HG03565 (cell line): ENCODE data around the gene RAB5B.
"Not testable (repeated sequence)": the region's sequence is repeated elsewhere in the genome, so short reads cannot be mapped to it uniquely, and the experiment has no call there.

Experiments used
- ATAC-seq: cut with Tn5 transposase; IDR thresholded peaks from one replicate; pipeline ENCODE4 v1.9.1; 2021; ENCODE audit warnings: mild to moderate bottlenecking, moderate library complexity; ENCODE audit not compliant: unreplicated experiment

The RAB5B gene

DNA sequence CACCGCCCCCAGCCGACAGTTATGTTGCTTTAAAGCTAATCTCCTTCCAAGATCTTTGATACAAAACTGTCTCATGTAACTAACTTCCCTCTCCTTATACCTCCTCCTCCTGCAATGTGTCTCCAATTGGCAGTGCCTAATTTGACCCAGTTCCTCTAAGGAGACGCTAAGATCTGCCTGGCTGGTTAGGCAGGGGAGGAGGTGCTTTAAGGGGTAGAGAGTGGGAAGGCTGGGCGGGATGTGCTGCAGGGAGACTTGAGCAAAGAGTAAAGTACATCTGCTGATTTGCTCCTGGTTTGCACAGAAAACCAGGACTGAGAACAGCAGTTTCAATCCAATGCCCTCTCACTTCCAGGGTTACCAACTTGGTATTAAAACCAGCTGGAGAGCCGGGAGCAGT, 39.6 kb downstream of the RAB5B start:
- ATAC-seq = no peak

GRCh38 chr12:56014205-56014604, 40.3 kb downstream of the RAB5B start:
- ATAC-seq = no peak

- no peak for ATAC-seq
Observed at GRCh38 chr12:56017181-56017580, 43.3 kb downstream of the RAB5B start.

GRCh38 chr12:56018356-56018755, 44.5 kb downstream of the RAB5B start:
- no peak for ATAC-seq

DNA sequence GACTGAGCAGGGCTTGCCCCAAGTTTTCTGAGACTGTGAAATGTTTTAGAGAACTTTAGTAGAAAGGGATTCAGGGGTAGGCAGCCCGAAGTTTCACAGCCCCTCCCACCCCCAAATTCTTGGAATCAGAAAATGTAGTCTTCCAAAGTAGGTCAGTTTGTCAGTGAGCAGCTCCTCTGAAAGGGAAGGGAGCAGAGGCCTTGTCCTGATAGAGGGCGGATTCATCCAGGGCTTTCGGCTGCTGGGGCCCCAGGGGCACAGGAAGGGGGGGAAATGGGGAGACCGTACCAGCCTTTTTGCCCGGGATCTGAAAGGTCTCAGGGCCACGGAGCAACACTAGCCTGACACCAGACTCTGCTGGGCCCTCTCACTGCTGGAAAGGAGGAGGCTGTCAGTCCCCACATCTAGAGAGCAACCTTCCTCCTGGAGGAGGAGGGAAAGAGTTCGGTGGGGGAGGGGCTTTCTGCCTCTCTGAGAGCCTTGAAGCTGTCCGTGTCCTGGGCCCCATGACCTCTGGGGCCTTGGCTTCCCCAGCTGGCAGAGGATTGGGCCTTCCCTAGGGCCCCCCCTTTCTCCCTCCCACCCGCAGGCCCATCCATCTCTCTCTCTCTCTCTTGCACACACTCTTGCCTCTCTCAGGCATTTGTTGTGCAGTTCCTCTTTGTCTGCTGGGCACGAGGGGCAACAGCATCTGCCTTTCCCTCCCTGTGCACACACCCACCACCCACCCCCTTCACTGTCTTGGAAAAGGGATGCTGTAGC, 46.7 kb downstream of the RAB5B start, which contains the start of gene IKZF4:
TSS of gene IKZF4 (plus strand) at position 621 of the 762 bp plus-strand sequence. CDS start 451 bp downstream, outside the sequence.
- no peak for ATAC-seq

- no peak for ATAC-seq
Observed at GRCh38 chr12:56021889-56022497, 48.1 kb downstream of the RAB5B start.

DNA sequence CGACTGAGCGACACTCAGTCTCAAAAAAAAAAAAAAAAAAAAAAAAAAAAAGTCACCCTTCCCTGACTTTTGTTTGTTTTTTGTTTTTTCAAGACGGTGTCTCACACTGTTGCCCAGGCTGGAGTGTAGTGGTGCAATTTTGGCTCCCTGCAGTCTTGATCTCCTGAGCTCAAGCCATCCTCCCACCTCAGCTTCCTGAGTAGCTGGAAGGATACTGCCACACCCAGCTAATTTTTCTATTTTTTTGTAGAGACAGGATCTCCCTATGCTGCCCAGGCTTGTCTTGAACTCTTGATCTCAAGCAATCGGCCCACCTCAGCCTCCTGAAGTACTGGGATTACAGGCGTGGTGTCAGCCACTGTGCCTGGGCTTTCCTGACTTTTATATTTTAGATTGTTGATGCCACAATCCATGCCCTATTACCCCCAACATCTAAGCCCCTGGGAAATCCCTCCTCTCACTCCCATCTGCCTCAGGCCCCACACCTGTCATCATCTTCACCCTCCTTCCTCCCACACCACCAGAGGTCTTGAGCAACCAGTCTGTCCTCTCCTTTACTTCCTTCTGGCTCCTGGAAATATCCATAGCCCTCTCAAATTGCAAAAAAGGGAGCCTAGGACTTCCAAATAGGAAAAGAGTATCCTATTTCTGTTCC, 54.8 kb downstream of the RAB5B start:
- no peak for ATAC-seq

- no peak for ATAC-seq
Observed at GRCh38 chr12:56029166-56029519, 55.3 kb downstream of the RAB5B start.

GRCh38 chr12:56029666-56030293, 55.9 kb downstream of the RAB5B start:
- ATAC-seq = no peak

GRCh38 chr12:56031987-56032386, 58.1 kb downstream of the RAB5B start:
- no peak for ATAC-seq

DNA sequence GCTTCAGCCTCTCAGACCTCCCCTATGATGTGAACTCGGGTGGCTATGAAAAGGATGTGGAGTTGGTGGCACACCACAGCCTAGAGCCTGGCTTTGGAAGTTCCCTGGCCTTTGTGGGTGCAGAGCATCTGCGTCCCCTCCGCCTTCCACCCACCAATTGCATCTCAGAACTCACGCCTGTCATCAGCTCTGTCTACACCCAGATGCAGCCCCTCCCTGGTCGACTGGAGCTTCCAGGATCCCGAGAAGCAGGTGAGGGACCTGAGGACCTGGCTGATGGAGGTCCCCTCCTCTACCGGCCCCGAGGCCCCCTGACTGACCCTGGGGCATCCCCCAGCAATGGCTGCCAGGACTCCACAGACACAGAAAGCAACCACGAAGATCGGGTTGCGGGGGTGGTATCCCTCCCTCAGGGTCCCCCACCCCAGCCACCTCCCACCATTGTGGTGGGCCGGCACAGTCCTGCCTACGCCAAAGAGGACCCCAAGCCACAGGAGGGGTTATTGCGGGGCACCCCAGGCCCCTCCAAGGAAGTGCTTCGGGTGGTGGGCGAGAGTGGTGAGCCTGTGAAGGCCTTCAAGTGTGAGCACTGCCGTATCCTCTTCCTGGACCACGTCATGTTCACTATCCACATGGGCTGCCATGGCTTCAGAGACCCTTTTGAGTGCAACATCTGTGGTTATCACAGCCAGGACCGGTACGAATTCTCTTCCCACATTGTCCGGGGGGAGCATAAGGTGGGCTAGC, 60.9 kb downstream of the RAB5B start:
- ATAC-seq = no peak

DNA sequence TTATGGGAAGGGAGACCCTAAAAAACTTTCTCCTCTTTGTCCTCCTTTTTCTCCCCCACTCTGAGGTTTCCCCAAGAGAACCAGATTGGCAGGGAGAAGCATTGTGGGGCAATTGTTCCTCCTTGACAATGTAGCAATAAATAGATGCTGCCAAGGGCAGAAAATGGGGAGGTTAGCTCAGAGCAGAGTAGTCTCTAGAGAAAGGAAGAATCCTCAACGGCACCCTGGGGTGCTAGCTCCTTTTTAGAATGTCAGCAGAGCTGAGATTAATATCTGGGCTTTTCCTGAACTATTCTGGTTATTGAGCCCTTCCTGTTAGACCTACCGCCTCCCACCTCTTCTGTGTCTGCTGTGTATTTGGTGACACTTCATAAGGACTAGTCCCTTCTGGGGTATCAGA, 63.3 kb downstream of the RAB5B start:
- no peak for ATAC-seq

DNA sequence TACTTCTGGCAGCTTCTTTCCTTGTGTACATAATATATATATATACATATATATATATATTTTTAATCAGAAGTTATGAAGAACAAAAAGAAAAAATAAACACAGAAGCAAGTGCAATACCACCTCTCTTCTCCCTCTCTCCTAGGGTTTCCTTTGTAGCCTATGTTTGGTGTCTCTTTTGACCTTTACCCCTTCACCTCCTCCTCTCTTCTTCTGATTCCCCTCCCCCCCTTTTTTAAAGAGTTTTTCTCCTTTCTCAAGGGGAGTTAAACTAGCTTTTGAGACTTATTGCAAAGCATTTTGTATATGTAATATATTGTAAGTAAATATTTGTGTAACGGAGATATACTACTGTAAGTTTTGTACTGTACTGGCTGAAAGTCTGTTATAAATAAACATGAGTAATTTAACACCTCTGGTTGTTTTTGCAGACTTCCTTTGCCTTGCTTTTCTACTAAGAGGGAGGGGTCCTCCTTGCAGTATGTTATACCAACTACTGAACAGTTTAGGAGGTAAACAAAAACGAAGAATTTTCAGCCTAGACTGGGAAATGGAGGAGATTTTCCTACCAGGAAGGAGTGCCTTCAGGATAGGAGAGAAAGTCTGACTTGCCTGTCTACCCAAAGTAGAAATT, 64.3 kb downstream of the RAB5B start:
- no peak for ATAC-seq

DNA sequence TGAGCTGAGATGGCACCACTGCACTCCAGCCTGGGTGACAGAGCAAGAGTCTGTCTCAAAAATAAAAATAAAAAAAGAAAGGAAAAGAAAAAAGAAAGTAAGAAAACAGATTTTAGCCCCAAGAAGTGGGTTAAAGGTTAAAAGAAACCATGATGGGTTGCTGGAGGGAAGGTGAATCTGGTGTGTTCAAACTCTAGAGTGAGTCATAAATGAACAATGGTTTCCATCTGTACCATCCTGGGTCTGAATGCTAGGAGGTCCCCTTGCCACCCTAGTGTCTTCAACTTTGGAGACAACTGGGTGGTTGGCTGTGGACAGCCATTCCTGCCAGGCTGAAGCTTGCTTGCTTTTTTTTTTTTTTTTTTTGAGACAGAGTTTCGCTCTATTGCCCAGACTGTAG, 66.3 kb downstream of the RAB5B start:
- no peak for ATAC-seq

DNA sequence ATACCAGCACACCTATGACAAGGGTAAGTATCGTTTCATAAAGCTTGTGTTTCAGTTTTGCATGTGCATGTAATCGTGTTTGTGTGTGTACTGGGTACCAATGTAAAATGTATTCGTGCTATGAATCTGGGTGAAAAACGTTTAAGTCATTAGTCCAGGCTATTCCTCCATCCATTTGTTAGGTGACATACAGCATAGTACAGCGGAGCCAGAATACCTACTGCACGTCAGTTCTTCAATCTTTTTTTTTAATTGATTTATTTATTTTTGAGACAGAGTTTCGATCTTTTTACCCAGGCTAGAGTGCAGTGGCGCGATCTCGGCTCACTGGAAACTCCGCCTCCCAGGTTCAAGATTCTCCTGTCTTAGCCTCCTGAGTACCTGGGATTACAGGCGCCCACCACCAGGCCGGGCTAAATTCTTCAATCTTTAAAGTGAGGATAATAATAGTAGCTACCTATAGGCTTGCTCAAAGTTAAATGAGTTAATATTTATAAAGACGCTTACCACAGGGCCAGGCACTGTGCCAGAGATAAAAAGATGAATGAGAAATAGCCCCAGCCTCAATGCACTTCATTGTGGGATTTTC, 67.2 kb downstream of the RAB5B start:
- ATAC-seq = no peak

GRCh38 chr12:56041552-56042429, 67.9 kb downstream of the RAB5B start, which contains the start of gene RPS26:
TSS of gene RPS26 (plus strand) at chr12:56041918. CDS start at chr12:56042167, 249 bp downstream.
- ATAC-seq = peak; percentile 84

- ATAC-seq = not testable (repeated sequence)
Observed at GRCh38 chr12:56042430-56042813, 68.5 kb downstream of the RAB5B start.

DNA sequence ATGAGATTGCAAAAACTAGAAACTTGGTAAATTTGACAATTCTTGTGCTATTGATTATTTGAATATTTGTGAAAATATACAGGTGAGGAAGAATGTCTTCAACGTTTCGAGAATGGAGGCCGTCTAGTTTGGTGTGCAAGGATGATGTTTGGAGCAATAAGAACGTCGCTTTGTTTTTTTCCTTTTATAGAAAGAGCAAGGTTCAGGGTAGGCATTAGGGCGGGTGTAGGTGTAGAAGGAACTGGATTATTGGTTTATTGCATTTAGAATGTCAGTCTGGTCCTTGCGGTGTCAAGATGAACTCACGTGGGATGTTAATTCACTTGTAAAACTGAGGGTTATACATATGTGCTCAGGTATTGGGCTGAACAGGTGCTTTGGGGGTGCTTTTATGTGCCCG, 69.0 kb downstream of the RAB5B start:
- no peak for ATAC-seq
